Fibroblast of skin of back (primary cell): Measurements from ENCODE around the gene ZNRF4.
"Not testable (repeated sequence)": the region's sequence is repeated elsewhere in the genome, so short reads cannot be mapped to it uniquely, and the experiment has no call there.

ENCODE experiments used
- DNase-seq: peaks from one replicate; pipeline ENCODE4 v3.0.0-alpha.2; 2013

Gene ZNRF4

DNA sequence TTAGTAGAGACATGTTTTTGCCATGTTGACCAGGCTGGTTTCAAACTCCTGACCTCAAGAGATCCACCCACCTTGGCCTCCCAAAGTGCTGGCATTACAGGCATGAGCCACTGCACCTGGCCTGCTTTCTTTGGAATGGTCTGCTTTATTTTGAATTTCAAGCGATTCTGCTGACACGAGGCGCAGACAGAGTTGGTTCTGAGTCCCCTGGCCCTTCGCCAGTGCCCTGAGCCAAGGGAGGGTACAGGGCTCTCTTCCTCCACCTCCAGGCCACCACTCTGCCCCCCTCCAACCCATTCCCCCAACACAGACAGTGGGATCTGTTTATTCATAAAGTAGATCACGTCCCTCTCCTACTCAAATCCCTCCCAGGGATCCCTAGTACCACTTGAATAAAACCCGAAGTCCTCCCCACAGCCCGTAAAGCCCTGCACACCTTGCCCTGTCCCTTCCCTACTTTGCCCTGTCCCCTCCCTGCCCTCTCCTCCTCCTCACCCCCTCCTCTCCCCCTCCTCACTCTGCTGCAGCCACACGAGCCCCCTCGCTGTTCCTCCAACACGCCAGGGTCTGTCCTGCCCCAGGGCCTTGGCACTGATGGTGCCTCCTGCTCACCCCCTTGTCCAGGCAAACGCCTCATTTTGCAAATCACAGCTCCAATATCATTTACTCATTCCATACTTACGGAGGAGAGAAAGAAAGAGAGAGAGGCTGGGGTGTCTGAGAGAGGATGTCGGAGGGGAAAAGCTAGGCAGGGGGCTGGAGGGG lies 22.4 kb downstream of the ZNRF4 start:
- no peak for DNase-seq

DNA sequence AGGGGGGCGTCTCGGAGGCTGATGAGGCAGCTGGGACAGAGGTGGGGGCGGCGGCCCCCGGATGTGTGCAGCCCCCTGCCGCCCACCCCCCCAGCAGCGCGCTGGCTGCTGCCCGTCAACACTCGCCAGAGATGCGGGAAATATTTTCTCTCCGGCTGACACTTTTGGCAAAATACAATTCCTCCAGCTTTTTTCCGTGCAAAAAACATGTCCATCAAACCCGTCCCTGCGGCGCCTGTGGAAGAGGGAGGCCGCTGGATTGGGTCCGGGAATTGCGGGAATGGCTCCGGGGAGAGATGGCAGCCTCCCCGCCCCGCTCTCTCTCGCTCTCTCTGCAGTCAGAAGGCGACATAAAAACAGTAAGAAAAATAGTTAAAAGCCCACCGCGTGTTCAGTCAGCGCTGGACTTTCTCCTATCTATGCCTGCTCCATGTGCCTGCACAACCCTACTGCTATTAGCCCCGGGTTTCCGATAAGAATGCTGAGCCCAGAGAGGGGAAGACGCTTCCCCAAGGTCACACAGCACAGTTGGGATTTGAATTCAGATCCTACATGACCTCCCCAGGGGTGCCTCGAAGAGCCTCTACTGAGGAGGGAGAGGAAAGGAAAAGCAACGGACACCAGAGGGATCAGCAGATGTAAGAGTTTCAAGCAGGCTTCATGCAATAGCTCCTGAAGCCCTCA lies 23.2 kb downstream of the ZNRF4 start:
- no peak for DNase-seq

- DNase-seq: no peak
Observed at GRCh38 chr19:5478925-5479588, 23.8 kb downstream of the ZNRF4 start.

DNA sequence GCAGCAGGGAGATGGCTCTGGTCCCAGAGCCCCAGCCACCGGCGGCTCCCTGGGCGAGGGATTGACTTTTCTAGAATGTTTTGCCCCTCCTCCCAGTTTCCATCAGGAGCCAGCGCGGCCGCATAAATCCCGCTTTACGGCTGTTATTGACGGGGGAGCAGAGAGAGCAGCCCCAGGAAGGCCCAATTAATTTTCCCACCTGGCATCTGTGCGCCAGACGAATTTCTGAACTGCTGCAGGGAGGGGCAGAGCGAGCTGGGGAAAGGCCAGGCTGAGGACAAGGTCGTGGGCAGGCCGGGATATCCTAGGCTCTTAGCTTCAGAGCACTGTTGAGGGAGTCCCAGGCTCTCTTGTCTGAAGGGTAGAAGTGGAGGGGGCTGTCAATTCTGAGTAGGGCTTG lies 24.7 kb downstream of the ZNRF4 start:
- DNase-seq: no peak

DNA sequence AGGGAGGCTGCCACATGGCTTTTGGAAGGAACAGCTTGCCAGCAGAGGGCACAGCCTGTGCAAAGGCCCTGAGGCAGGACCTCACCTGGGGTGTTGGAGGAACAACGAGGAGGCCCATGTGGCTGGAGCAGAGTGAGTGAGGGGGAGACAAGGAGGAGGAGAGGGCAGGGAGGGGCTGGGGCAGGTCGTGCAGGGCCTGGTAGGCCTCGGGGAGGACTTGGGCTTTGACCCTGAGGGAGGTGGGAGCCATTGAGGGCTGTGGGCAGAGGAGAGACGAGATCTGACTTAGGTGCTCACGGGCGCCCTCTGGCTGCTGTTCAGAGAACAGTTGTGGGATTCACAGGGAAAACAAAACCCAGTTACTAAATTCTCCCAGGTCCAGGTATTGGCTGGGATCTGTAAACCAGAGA lies 25.2 kb downstream of the ZNRF4 start:
- DNase-seq: no peak

DNA sequence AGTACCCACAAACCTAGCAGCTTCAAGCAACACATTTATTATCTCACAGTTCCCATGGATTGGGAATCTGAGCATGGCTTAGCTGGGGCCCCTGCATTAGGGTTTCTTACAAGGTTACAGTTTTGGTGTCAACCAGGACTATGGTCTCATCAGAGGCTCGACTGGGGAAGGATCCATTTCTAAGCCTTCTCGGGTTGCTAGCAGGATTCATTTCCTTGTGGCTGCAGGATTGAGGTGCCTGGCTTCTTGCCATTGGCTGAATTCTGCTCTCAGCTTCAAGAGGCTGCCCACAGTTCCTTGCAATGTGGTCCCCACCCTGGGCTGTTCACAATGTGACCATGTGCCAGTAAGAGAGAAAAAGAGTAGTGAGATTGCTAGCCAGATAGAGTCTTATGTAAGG lies 26.7 kb downstream of the ZNRF4 start:
- no peak for DNase-seq

DNA sequence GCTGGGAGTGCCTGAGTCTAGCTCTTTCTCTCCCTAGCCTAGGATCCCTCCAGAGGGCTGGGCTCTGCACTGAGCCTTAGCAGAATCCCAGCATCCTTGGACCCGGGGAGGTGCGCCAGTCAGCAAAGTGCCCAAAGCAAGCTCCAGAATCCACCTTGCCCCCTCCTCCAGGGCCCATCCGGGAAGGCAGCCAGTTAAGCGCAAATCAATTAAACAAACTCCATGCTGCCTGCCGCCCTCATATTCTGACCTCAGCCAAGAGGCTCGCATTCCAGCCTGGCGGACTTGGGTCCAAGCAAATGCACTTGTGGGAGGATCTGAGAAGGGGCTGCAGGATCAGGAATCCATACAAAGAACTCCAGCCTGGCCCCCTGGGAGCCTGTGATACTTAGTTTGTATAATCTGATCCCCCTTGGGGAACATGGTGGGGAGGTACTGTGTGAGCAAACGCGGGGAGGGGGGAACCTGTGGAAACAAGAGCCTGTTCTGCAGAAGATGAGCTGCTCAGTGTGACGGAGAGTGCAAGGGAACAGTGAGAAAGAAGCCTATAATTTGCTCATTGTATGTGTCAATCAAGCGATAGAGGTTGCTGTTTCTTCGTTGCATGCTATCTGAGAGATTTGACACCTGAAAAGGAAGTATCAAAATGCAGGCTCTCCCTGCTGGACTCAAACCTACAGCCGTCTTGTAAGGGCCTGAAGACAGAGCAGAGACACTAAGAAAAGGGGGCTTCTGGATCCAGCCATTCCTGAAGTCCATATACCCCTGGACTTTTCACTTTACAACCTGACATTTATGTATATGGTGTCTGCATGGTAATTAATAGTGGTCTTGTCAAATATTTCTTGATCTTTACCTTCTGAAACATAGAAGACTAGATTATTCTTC lies 29.4 kb downstream of the ZNRF4 start:
- no peak for DNase-seq

DNA sequence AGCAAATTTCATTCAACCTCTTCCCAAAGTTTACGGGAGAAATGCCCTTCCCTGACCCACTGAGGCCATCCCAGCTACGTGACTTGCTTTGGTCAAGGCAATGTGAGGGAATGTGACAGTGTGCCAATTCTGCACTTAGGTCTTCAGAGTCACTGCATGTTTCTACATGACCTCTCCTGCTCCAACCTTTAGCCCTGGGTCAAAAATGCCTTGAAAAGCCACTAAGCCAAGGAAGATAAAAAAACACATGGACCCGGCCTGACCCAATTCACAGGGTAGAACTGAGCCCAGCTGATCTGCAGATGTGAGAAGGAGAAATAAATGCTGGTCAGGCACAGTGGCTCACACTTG lies 30.0 kb downstream of the ZNRF4 start:
- no peak for DNase-seq

DNA sequence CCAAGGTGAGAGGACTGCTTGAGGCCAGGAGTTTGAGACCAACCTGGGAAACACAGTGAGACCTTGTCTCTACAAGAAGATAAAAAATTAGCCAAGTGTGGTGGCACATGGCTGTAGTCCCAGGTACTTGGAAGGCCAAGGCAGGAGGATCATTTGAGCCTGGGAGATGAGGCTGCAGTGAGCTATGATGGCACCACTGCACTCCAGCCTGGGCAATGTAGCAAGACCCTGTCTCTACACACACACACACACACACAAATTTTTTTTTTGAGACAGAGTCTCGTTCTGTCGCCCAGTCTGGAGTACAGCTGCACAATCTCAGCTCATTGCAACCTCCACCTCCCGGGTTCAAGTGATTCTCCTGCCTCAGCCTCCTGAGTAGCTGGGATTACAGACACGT lies 30.4 kb downstream of the ZNRF4 start:
- not testable (repeated sequence) for DNase-seq

- no peak for DNase-seq
Observed at GRCh38 chr19:5487222-5487621, 32.0 kb downstream of the ZNRF4 start.

DNA sequence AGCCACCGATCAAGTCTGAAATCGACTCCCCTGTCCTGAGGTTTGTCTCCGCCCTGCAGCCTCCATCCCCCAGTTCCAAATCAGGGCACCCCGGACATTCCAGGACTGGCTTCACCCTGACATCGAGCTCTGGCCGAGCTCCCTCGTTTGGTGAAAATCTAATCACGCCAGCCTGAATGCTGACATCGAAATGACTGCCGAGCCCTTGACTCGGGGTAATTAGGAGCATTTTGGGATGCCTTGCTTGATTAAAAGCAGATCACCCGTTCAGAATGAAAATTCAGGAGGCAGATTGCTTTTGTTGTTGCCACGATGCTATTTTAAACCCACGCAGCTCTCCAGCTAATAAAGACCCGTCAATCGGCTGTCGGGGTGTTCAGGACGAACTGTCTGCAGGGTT lies 34.3 kb downstream of the ZNRF4 start:
- DNase-seq: no peak

- DNase-seq: no peak
Observed at GRCh38 chr19:5491565-5491964, 36.3 kb downstream of the ZNRF4 start.

DNA sequence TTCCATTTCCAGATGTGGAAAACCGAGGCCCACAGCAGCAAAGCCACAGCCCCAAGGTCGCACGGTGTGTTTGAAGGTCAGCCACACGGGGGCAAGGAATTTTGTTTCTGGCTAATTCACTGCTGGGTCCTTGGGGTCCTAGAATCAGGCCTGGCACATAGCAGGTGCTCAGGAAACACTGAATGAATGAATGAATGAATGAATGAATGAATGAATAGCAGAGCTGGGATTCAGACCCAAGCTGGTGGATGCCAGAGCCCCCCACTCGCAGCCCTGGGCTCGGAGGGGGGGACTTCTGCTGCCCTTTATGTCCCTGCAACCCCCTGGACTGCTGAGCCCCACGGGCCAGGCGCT lies 37.0 kb downstream of the ZNRF4 start:
- no peak for DNase-seq

- DNase-seq: no peak
Observed at GRCh38 chr19:5492635-5493409, 37.6 kb downstream of the ZNRF4 start.

- DNase-seq: no peak
Observed at GRCh38 chr19:5494773-5495172, 39.6 kb downstream of the ZNRF4 start.

DNA sequence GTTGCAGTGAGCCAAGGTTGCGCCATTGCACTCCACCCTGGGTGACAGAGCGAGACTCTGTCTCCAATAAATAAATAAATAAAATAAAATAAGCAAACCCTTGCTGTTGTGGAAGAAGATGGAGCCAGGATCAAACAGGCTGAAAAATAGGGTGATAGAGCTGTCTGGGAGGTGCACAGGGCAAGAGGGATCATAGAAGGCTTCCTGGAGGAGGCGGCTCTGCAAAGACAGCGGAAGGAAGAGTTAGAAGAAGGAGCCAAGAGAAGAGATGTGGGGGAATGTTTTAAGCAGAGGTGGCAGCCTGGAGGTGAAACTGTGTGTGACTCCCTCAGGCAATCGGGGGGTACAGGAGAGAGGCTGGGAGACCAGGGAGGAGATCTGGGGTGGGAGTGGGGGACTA lies 40.6 kb downstream of the ZNRF4 start:
- no peak for DNase-seq

- no peak for DNase-seq
Observed at GRCh38 chr19:5497297-5497696, 42.1 kb downstream of the ZNRF4 start.

DNA sequence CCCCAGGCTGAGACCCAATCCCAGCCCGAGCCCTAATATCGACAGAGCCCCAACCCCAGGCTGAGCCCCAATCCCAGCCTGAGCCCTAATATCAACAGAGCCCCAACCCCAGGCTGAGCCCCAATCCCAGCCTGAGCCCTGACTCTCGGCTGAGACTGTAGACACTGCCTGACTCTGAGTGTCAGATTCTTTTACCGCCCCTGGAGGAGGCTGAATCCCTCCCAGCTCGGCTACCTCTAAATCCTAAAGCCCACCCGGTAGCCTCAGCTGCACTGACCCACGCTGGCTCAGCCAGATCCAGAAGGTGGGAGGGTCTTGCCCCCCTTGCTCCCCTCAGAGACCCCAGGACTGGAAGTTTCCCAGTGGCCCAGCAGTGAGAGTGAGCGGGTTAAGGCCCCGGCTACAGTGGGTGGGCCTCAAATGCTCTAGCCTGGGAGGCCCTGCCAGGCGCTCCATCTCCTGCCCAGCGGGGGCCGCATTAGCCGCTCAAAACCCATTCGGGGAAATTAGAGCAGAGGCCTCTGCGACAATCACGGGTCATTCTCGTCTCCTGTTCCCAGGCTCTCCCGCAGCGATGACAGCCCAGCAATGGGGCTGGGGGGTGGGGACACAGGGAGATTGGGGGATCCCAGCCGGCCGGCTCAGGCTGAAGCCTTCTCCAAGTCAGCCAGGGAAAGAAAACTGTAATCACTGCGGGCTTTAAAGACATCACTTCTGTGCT lies 43.8 kb downstream of the ZNRF4 start:
- DNase-seq: no peak

GRCh38 chr19:5501907-5502306 lies 46.7 kb downstream of the ZNRF4 start:
- DNase-seq: no peak

GRCh38 chr19:5503598-5503997 lies 48.4 kb downstream of the ZNRF4 start:
- no peak for DNase-seq

GRCh38 chr19:5504114-5504513 lies 48.9 kb downstream of the ZNRF4 start:
- DNase-seq: no peak
